Hepatocyte (in vitro differentiated cells): Measurements from ENCODE around the gene RASGEF1C. TPM values are rescaled to one million over a fixed set of nuclear protein-coding genes. Genes with fewer than 3 reads are reported as not detected.

Experiments used
- DNase-seq: peaks from one replicate; pipeline ENCODE4 v3.0.0-alpha.2; 2016; ENCODE audit warnings: low spot score
- H2AFZ ChIP-seq: fragments of 200-600 bp; sonication (generic); 2 replicates; pipeline ENCODE4 v1.6.0; 2016; ENCODE audit warnings: antibody characterized with exemption, mild to moderate bottlenecking
- H3K27ac ChIP-seq: fragments of 200-600 bp; sonication (generic); 2 replicates; pipeline ENCODE4 v1.5.1; 2016; ENCODE audit warnings: mild to moderate bottlenecking
- H3K27me3 ChIP-seq: fragments of 200-600 bp; sonication (generic); 2 replicates; pipeline ENCODE4 v1.6.1; 2016
- H3K36me3 ChIP-seq: fragments of 200-600 bp; sonication (generic); replicated peaks from 2 replicates; pipeline ENCODE4 v1.5.1; 2016; ENCODE audit warnings: low read depth; ENCODE audit not compliant: insufficient read depth
- H3K4me1 ChIP-seq: fragments of 200-600 bp; sonication (generic); 2 replicates; pipeline ENCODE4 v1.5.1; 2016; ENCODE audit warnings: mild to moderate bottlenecking, moderate library complexity; ENCODE audit not compliant: insufficient read depth
- H3K4me2 ChIP-seq: fragments of 200-600 bp; sonication (generic); 2 replicates; pipeline ENCODE4 v1.6.0; 2016
- H3K4me3 ChIP-seq: fragments of 200-600 bp; sonication (generic); 2 replicates; pipeline ENCODE4 v1.5.1; 2016; ENCODE audit warnings: mild to moderate bottlenecking
- H3K79me2 ChIP-seq: fragments of 200-600 bp; sonication (generic); 2 replicates; pipeline ENCODE4 v1.6.0; 2017; ENCODE audit warnings: mild to moderate bottlenecking
- H3K9me2 ChIP-seq: fragments of 200-600 bp; sonication (generic); replicated peaks from 2 replicates; pipeline ENCODE4 v1.6.0; 2017; ENCODE audit warnings: mild to moderate bottlenecking; ENCODE audit not compliant: insufficient read depth
- H3K9me3 ChIP-seq: fragments of 200-600 bp; sonication (generic); 2 replicates; pipeline ENCODE4 v1.5.1; 2016; ENCODE audit warnings: low read depth, mild to moderate bottlenecking
- H4K20me1 ChIP-seq: fragments of 200-600 bp; sonication (generic); 2 replicates; pipeline ENCODE4 v1.6.0; 2016; ENCODE audit warnings: mild to moderate bottlenecking; ENCODE audit not compliant: insufficient read depth, poor library complexity, severe bottlenecking
- CTCF ChIP-seq: fragments of 200-600 bp; sonication (generic); IDR thresholded peaks from 2 replicates; pipeline ENCODE4 v1.5.1; 2016; ENCODE audit warnings: antibody characterized with exemption, mild to moderate bottlenecking; ENCODE audit not compliant: poor library complexity
- EZH2 ChIP-seq: fragments of 200-600 bp; sonication (generic); IDR thresholded peaks from 2 replicates; pipeline ENCODE4 v1.6.1; 2016; ENCODE audit warnings: antibody characterized with exemption, mild to moderate bottlenecking, borderline replicate concordance
- EZH2phosphoT487 ChIP-seq: fragments of 200-600 bp; sonication (generic); IDR thresholded peaks from one replicate; pipeline ENCODE4 v1.6.1; 2018; ENCODE audit warnings: antibody characterized with exemption, mild to moderate bottlenecking, low read depth, moderate library complexity; ENCODE audit not compliant: unreplicated experiment, severe bottlenecking
- WGBS: methylation state at CpG from one replicate; pipeline ENCODE4 v1.1.6; 2016; ENCODE audit warnings: low lambda C conversion rate; ENCODE audit errors: missing lambda C conversion rate; 5-methylcytosine and 5-hydroxymethylcytosine counted together
- polyA plus RNA-seq: library from polyadenylated mRNA; unstranded; fragments of >200 nt; fragmentation: Nextera tagmentation; extraction: Ambion mirVana; gene quantifications from 2 replicates; pipeline ENCODE4 v1.2.1, GENCODE V29; 2016
- total RNA-seq: library from RNA; depleted of rRNA; stranded (reverse); fragments of >200 nt; gene quantifications from 2 replicates; pipeline ENCODE4 v1.2.3, GENCODE V29; 2014

The RASGEF1C gene
- total and polyA plus RNA-seq, 2 experiments from 2014 or later: not detected

- Histone ChIP-seq H4K20me1 (no peaks in the 10 kb centered on the region), H3K9me3 (no peaks in the 10 kb centered on the region), H3K9me2 (no peaks in the 10 kb centered on the region), H2AFZ (no peak overlapping the region), H3K4me1 (peaks cover 4% of the 10 kb centered on the region), H3K79me2 (no peaks in the 10 kb centered on the region), H3K4me3 (no peak overlapping the region), H3K36me3 (no peaks in the 10 kb centered on the region), H3K27me3 (peaks cover 18% of the 10 kb centered on the region), H3K4me2 (no peak overlapping the region), H3K27ac (no peak overlapping the region)
- no peak for DNase-seq
- TF ChIP-seq EZH2 (no peak), EZH2phosphoT487 (no peak), CTCF (no peak)
- WGBS: 73% methylated on average over 25 of the region's 25 CpGs
Measured at GRCh38 chr5:180207593-180207992, 1.4 kb downstream of the RASGEF1C start.

DNA sequence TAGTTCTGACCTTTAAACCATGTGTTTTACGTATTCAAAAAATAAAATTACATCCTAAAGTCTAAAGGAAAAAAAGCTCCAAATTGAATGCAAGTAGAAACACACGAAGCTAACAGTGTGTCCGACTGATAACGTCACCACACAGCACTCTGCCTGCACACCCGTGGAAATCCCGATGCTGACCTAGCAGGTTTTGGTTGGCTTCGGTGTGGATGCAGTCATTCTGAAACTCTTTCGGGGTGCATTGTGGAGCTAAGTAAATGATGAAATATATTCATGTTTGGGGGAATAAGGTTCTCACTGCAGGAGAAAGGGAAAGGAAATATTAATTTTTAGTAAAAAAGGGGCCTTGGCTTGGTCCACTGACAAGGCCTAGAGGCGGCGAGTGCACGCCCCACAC, 2.0 kb downstream of the RASGEF1C start:
- Histone ChIP-seq H3K4me1 (peaks cover 4% of the 10 kb centered on the region), H3K79me2 (no peaks in the 10 kb centered on the region), H2AFZ (no peak overlapping the region), H3K27ac (no peak overlapping the region), H4K20me1 (no peaks in the 10 kb centered on the region), H3K9me2 (no peaks in the 10 kb centered on the region), H3K27me3 (peaks cover 18% of the 10 kb centered on the region), H3K9me3 (no peaks in the 10 kb centered on the region), H3K4me3 (no peak overlapping the region), H3K36me3 (no peaks in the 10 kb centered on the region), H3K4me2 (no peak overlapping the region)
- WGBS: 94% methylated on average over 11 of the region's 11 CpGs
- TF ChIP-seq EZH2phosphoT487: no peak
- no peak for TF ChIP-seq EZH2
- TF ChIP-seq CTCF: no peak
- no peak for DNase-seq

GRCh38 chr5:180205916-180206315, 3.1 kb downstream of the RASGEF1C start:
- H3K4me3 ChIP-seq: no peak overlapping the region
- no peak overlapping the region for H3K4me2 ChIP-seq
- 89% methylated on average over 1 of the region's 1 CpG for WGBS

More at GRCh38 chr5:180205916-180206315, 3.1 kb downstream of the RASGEF1C start:
- no peak for TF ChIP-seq CTCF
- no peak for TF ChIP-seq EZH2
- TF ChIP-seq EZH2phosphoT487: no peak
- no peak for DNase-seq
- Histone ChIP-seq H3K36me3 (no peaks in the 10 kb centered on the region), H3K4me1 (peaks cover 4% of the 10 kb centered on the region), H2AFZ (no peak overlapping the region), H3K9me2 (no peaks in the 10 kb centered on the region), H3K27ac (no peak overlapping the region), H4K20me1 (no peaks in the 10 kb centered on the region), H3K27me3 (peaks cover 18% of the 10 kb centered on the region), H3K79me2 (no peaks in the 10 kb centered on the region), H3K9me3 (no peaks in the 10 kb centered on the region)
